Stimulated activated CD8-positive, alpha-beta memory T cell treated with anti-CD3 and anti-CD28 coated beads, Interleukin-4, amount 100 ng/mL, for 48 hours (primary cell): ENCODE data around the gene AAGAB.
"Not testable (repeated sequence)": the region's sequence is repeated elsewhere in the genome, so short reads cannot be mapped to it uniquely, and the experiment has no call there.

ENCODE experiments used
- DNase-seq: peaks from one replicate; pipeline ENCODE4 v3.0.0-alpha.2; 2020

AAGAB gene

DNA sequence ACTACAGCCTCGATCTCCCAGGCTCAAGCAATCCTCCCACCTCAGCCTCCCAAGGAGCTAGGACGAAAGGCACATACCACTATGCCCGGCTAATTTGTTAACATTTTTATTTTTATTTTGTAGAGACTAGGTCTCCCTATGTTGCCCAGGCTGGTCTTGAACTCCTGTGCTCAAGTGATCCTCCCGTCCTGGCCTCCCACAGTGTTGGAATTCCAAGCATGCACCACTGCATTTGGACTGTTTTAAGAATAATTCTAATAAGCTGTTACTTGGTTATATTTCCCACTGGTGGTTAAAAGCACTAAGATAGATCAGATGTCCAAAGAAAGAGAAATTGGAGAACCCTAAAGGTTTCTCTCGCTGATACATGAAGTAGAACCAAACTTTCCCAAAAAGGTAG, 3.1 kb downstream of the AAGAB start:
- no peak for DNase-seq

- no peak for DNase-seq
Observed at GRCh38 chr15:67249830-67250229, 4.6 kb downstream of the AAGAB start.

- no peak for DNase-seq
Observed at GRCh38 chr15:67248011-67248505, 6.4 kb downstream of the AAGAB start.

DNA sequence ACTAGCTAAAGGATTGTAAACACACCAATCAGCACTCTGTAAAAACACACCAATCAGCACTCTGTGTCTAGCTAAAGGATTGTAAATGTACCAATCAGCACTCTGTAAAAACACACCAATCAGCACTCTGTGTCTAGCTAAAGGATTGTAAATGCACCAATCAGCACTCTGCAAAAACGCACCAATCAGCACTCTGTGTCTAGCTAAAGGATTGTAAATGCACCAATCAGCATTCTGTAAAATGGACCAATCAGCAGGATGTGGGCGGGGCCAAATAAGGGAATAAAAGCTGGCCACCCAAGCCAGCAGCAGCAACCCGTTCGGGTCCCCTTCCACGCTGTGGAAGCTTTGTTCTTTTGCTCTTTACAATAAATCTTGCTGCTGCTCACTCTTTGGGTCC, 7.9 kb downstream of the AAGAB start:
- not testable (repeated sequence) for DNase-seq

- DNase-seq, result no peak
Observed at GRCh38 chr15:67244971-67245478, 9.4 kb downstream of the AAGAB start.

DNA sequence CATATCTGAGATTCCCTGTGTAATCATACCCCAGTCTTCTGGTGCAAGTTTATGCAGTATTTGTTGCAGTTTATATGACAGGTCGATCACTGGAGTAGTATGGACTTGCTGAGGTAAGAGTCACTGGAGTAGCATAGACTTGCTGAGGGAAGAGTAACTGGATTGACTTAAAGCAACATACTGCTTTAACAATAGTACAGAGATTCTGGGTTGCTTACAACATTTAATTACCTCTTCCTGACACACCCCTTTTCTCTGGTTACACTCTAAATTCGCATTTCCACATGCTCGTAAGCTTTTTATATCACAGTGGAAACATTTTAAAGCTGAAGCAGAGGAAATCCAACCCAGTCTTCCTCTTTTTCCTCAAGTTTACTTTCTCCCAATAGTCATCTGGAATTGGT, 11.8 kb downstream of the AAGAB start:
- DNase-seq, result no peak

DNA sequence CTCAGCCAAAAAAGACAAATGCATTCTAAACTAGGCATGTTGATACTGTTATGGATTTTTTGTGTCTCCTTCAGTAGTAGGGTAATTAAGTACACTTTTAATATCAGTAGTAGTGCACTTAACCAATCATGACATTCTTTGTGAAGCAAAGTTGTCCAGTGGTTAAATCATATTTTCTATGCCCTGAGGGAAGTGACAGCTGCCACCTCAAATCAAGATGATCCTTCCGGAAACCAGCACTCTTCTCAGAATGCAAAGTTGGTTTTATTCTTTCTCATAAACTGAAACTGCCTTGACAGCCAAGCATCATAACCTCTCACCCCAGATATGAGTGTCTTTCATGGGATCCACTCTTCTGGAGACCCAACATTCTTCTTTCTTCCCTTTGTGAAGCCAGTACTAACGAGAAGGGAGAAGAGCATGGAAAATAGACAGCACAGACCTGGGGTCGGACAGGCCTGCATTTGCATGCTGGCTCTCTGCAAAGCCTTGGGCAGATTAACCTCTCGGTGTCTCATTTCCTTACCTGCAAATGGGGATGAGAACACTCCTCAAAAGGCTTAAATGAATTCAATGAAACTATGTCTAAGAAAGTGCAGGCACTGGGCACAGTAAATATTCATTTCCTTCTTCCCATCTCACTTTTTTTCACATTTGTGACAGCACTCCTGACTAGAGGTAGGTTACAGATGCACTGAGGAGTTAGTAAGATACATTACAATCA, 13.2 kb downstream of the AAGAB start:
- DNase-seq, result peak; percentile 37

DNA sequence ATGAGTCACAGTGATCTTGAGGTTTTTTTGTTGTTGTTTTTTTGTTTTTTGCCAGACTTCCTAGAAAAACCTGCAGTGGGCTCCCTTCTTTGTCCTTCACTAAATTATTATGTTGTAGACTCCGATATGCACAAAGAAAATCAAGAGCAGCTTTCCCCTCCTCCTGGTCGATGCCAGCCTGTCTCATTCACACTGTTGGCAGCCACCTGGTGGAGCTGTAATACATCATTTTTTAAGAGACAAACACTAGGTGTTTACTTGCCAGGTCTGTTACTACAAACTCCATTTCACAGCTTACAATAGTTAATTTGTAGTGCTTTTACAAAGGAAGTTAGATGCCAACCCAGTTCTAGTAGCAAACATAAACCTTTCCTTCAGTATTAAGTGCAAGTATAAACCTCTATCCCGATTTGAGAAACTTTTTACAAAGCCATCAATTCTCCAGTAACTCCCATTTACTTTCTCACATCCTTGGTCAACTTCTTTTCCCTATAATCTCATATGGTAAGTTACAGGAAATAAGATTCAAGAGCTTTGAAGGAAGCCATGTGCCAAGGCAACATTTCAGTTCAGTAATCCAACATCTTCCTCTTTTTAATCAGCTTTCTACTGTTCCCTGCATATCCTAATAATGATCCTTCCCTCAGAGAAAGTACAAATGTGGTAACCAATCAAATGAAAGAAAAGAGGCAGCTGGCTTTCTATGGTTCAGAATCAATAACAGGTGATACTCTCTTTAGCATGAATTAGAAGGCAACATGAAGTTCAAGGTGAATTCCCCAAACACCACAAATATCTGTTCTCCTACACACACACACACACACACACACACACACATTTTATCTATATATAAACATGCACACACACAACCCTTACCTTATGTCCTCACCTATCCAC, 14.0 kb downstream of the AAGAB start:
- no peak for DNase-seq

DNA sequence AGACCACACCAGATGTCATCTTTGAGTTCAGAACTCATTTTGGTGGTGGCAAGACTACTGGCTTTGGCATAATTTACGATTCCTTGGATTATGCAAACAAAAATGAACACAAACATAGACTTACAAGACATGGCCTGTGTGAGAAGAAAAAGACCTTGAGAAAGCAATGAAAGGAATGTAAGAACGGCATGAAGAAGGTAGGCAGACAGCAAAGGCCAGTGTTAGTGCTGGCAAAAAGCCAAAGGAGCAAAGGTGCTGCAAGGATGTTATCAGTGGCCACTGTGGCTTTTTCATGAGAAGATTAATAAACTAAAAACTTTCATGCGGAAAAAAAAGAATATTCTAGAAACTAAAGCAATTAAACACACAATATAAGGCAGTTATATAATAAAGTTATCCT, 21.9 kb downstream of the AAGAB start:
- no peak for DNase-seq

GRCh38 chr15:67230504-67230903, 24.0 kb downstream of the AAGAB start:
- no peak for DNase-seq

DNA sequence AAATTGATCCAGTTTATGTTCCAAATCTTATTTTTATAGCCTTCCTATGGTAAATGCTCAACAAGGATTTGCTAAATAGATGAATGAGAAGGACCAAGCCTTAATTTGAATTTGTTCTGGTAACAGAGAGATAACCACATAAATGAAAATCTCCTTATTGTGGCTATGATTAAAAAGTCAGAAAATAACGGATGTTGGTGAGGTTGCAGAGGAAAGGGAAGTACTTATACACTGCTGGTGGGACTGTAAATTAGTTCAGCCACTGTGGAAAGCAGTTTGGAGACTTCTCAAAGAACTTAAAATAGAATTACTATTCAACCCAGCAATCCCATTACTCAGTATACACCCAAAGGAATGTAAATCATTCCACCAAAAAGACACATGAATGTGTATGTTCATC, 26.2 kb downstream of the AAGAB start:
- DNase-seq, result no peak

DNA sequence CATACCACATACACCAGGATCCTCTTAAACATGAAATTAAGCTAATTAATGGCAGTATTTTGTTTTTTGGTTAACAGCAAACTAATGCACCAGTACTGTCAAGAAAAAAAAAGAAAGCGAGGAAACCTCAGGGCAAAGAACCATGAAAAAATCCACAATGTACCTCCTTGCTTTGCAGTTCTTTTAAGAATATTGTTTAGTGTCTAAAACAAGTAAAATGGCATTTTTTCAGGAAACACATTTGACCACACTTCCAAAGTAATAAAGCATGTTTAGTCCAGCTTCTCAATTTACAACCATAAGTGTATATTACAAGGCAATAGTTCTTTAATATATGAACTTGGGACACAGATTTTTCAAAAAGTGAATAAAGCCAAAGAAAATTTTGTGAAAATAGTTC, 26.6 kb downstream of the AAGAB start:
- DNase-seq, result no peak

GRCh38 chr15:67227431-67227830, 27.0 kb downstream of the AAGAB start:
- no peak for DNase-seq

- no peak for DNase-seq
Observed at GRCh38 chr15:67225336-67225735, 29.1 kb downstream of the AAGAB start.

DNA sequence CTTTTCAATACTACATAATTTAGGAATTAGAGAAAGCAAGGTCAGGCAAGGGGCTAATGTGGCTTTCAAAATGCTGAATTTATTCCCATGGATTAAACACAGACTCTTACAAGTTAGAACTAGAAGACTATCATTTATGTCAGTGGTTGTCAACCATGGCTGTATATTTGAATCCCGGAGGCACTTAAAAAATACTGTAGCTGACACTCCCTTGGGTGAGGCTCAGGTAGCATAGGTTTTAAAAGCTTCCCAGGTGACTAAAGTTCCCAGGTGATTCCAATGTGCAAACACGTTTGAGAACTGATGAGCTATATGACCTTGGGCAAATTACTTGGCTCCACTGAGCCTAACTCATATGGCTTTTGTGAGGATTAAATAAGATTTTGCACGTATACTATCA, 29.6 kb downstream of the AAGAB start:
- DNase-seq, result no peak

DNA sequence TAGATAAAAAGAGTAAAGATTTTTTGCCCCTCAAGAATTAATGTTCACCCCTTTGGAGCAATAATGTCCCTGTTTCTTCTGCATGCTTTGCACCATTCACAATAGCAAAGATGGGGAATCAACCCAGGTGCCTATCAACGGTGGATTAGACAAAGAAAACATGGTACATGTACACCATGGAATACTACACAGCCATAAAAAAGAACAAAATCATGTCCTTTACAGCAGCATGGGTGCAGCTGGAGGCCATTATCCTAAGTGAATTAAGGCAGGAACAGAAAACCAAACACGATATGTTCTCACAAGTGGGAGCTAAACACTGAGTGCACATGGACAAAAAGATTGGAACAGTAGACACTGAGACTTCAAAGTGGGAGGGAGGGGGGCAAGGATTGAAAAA, 35.2 kb downstream of the AAGAB start:
- DNase-seq, result no peak

DNA sequence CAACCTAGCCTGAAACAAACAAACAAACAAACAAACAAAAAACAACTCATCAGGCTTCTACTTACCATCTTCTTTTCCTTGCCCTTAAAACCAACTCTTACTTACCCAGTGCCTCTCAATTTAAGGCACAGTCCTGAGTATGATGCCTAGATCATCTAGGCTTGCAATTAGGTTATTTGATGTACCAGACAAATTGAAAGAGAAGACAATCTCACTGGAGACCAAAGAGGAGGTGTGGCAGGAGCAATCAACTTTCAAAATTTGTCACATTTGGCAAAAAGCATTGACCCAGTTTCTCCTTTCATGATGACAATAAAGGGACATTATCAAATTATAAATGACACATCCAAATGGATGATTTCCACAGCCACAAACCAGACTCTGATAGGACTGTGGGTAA, 36.0 kb downstream of the AAGAB start:
- DNase-seq, result no peak

- no peak for DNase-seq
Observed at GRCh38 chr15:67216859-67217258, 37.6 kb downstream of the AAGAB start.

DNA sequence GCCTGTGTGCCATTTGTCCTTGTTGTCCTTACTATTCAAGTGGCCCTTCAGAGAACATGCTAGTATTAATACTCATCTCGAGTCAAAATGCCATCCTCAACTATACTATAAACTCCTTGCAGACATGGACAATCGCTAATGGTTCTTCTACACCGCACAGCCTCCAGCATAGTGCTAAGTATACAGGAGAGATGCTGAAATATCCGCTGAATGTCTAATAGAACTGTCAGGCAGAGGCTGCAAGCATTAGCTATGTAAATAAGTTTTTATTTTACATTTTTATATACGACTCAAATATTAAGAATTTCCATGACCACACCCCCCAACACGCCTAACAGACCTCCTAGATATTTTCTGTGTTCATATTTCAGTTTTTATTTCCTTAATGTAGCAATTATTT, 39.4 kb downstream of the AAGAB start:
- DNase-seq, result no peak

- no peak for DNase-seq
Observed at GRCh38 chr15:67212684-67213367, 41.6 kb downstream of the AAGAB start.

- no peak for DNase-seq
Observed at GRCh38 chr15:67210555-67211168, 43.8 kb downstream of the AAGAB start.

- no peak for DNase-seq
Observed at GRCh38 chr15:67208396-67208795, 46.1 kb downstream of the AAGAB start.
